ENCODE data around the gene PRRX2. TPM values are rescaled to one million over a fixed set of nuclear protein-coding genes. Genes with fewer than 3 reads are reported as not detected.

The PRRX2 gene
- total and polyA plus RNA-seq, 2 donors (not counting 1 experiment from before 2014, with no cell fraction given) = not detected

GRCh38 chr9:129673602-129674001 lies 8.2 kb downstream of the PRRX2 start:
- Histone ChIP-seq H3K4me3 (ENCODE audit: control extremely low read depth in 1 of 5, extremely low read depth in 1 of 5, insufficient read depth in 1 of 5, low read depth in 2 of 5, low read length in 4 of 5) (no peak overlapping the region), H3K27ac (ENCODE audit: low read length in 2 of 2) (no peak overlapping the region), H2AFZ (ENCODE audit: insufficient read depth, low read depth, low read length, poor library complexity, severe bottlenecking) (no peak overlapping the region), H3K79me2 (ENCODE audit: control insufficient read depth, insufficient read depth, low read length) (no peaks in the 10 kb centered on the region), H3K9me3 (ENCODE audit: control extremely low read depth in 1 of 3, control insufficient read depth in 2 of 3, insufficient read depth in 1 of 3, low read length in 2 of 3) (peaks cover 0 to 6% (median 0%) of the 10 kb centered on the region in 3 donors), H3K4me2 (replicated peaks; ENCODE audit: low read depth, low read length, poor library complexity, severe bottlenecking) (no peak overlapping the region), H3K4me1 (ENCODE audit: control insufficient read depth in 2 of 2, insufficient read depth in 2 of 2, low read length in 2 of 2) (no peaks in the 10 kb centered on the region), H3K36me3 (replicated peaks in 1 of 2; ENCODE audit: control extremely low read depth in 1 of 2, control insufficient read depth in 1 of 2, extremely low read depth in 1 of 2, insufficient read depth in 2 of 2, low read length in 1 of 2) (no peaks in the 10 kb centered on the region), H3K27me3 (replicated peaks in 1 of 4; ENCODE audit: control extremely low read depth in 1 of 4, control insufficient read depth in 3 of 4, insufficient read depth in 4 of 4, low read length in 3 of 4) (peaks cover 0 to 9% (median 1%) of the 10 kb centered on the region in 4 experiments), H4K20me1 (ENCODE audit: control insufficient read depth, insufficient read depth, low read length, poor library complexity, severe bottlenecking) (no peaks in the 10 kb centered on the region), H3K9ac (ENCODE audit: low read length) (no peak overlapping the region)
- CTCF ChIA-PET = interaction anchor here (1.7 kb wide), 1 partner anchor 64 kb away, joined by 3 read pairs; no protein-coding TSS in a partner anchor
- Mint-ChIP-seq H3K4me1 (no peaks in the 10 kb centered on the region), H3K27me3 (peaks cover 12% of the 10 kb centered on the region), H3K27ac (no peak overlapping the region), H3K9me3 (ENCODE audit: insufficient read depth) (no peaks in the 10 kb centered on the region), H3K4me3 (no peak overlapping the region)
- DNase-seq = no peak
- 78% methylated on average over 9 of the region's 12 CpGs for WGBS (ENCODE audit: insufficient coverage)
- no peak for ATAC-seq (ENCODE audit: low read depth)
- POLR2A ChIA-PET = interaction anchor here (0.6 kb wide), 1 partner anchor 558 kb away, joined by 7 read pairs; no protein-coding TSS in a partner anchor
- TF ChIP-seq CTCF (IDR thresholded peaks at IDR 0.05) (no peak), EZH2 (IDR thresholded peaks at IDR 0.05; ENCODE audit: borderline replicate concordance, insufficient read depth, low read depth, low read length, poor library complexity, severe bottlenecking) (no peak)
- intact Hi-C loops (cut with micrococcal nuclease) = no loop called here

- no peak overlapping the region for H3K4me2 ChIP-seq (replicated peaks; ENCODE audit: low read depth, low read length, poor library complexity, severe bottlenecking)
- no peaks in the 10 kb centered on the region for H3K4me1 ChIP-seq (ENCODE audit: control insufficient read depth in 2 of 2, insufficient read depth in 2 of 2, low read length in 2 of 2)
- H3K9ac ChIP-seq (ENCODE audit: low read length) = no peak overlapping the region
- DNase-seq (no peak), ATAC-seq (ENCODE audit: low read depth) (no peak)
- Mint-ChIP-seq H3K4me3 (no peak overlapping the region), H3K27ac (no peak overlapping the region), H3K9me3 (ENCODE audit: insufficient read depth) (no peaks in the 10 kb centered on the region), H3K4me1 (no peaks in the 10 kb centered on the region), H3K27me3 (peaks cover 16% of the 10 kb centered on the region)
- POLR2A ChIA-PET = no interaction called here
- H3K4me3 ChIP-seq (ENCODE audit: control extremely low read depth in 1 of 5, extremely low read depth in 1 of 5, insufficient read depth in 1 of 5, low read depth in 2 of 5, low read length in 4 of 5) = no peak overlapping the region
- peaks cover 0 to 14% (median 1%) of the 10 kb centered on the region in 4 experiments for H3K27me3 ChIP-seq (replicated peaks in 1 of 4; ENCODE audit: control extremely low read depth in 1 of 4, control insufficient read depth in 3 of 4, insufficient read depth in 4 of 4, low read length in 3 of 4)
- peaks cover 0 to 6% (median 0%) of the 10 kb centered on the region in 3 donors for H3K9me3 ChIP-seq (ENCODE audit: control extremely low read depth in 1 of 3, control insufficient read depth in 2 of 3, insufficient read depth in 1 of 3, low read length in 2 of 3)
- no peak overlapping the region for H2AFZ ChIP-seq (ENCODE audit: insufficient read depth, low read depth, low read length, poor library complexity, severe bottlenecking)
- H4K20me1 ChIP-seq (ENCODE audit: control insufficient read depth, insufficient read depth, low read length, poor library complexity, severe bottlenecking) = no peaks in the 10 kb centered on the region
- H3K79me2 ChIP-seq (ENCODE audit: control insufficient read depth, insufficient read depth, low read length) = no peaks in the 10 kb centered on the region
- intact Hi-C loops (cut with micrococcal nuclease) = no loop called here
- TF ChIP-seq EZH2 (IDR thresholded peaks at IDR 0.05; ENCODE audit: borderline replicate concordance, insufficient read depth, low read depth, low read length, poor library complexity, severe bottlenecking) (no peak), CTCF (IDR thresholded peaks at IDR 0.05) (no peak)
- WGBS (ENCODE audit: insufficient coverage) = 86% methylated on average over 7 of the region's 7 CpGs
- no peaks in the 10 kb centered on the region for H3K36me3 ChIP-seq (replicated peaks in 1 of 2; ENCODE audit: control extremely low read depth in 1 of 2, control insufficient read depth in 1 of 2, extremely low read depth in 1 of 2, insufficient read depth in 2 of 2, low read length in 1 of 2)
- H3K27ac ChIP-seq (ENCODE audit: low read length in 2 of 2) = no peak overlapping the region
- CTCF ChIA-PET = no interaction called here
These were observed 8.8 kb downstream of the PRRX2 start for GRCh38 chr9:129674229-129674628.
